Lower lobe of right lung (tissue), 2 donors: ENCODE measurements around the gene HYAL2. TPM values are rescaled to one million over a fixed set of nuclear protein-coding genes. Genes with fewer than 3 reads are reported as not detected.

ENCODE experiments used
- ATAC-seq, 2 donors: fragments of 200-7000 bp; cut with Tn5 transposase; one replicate each; pipeline ENCODE4 v1.9.1; 2020 to 2022; ENCODE audit warnings: mild to moderate bottlenecking in 2 of 2, moderate library complexity in 2 of 2
- DNase-seq: peaks from one replicate; pipeline ENCODE4 v3.0.0-alpha.2; 2020
- H3K27ac ChIP-seq: fragments of 200-600 bp; one replicate; pipeline ENCODE4 v1.8.0; 2022
- H3K27me3 ChIP-seq: fragments of 200-600 bp; one replicate; pipeline ENCODE4 v1.8.0; 2022; ENCODE audit warnings: low read depth
- H3K36me3 ChIP-seq: fragments of 200-600 bp; one replicate; pipeline ENCODE4 v1.8.0; 2022; ENCODE audit warnings: mild to moderate bottlenecking
- H3K4me1 ChIP-seq: fragments of 200-600 bp; one replicate; pipeline ENCODE4 v1.8.0; 2022
- H3K4me3 ChIP-seq: fragments of 200-600 bp; one replicate; pipeline ENCODE4 v1.8.0; 2022; ENCODE audit warnings: mild to moderate bottlenecking
- H3K9me3 ChIP-seq: fragments of 200-600 bp; one replicate; pipeline ENCODE4 v1.8.0; 2022
- CTCF ChIP-seq: fragments of 200-600 bp; IDR thresholded peaks from one replicate; pipeline ENCODE4 v1.8.0; 2022; ENCODE audit warnings: antibody characterized with exemption, mild to moderate bottlenecking
- intact Hi-C: fragments of 100-400 bp; cut with DNase I; formaldehyde crosslinking; loops from one replicate; pipeline ENCODE4 v1.11.0; 2022
- total RNA-seq: library from RNA; stranded (reverse); fragmentation: NEBNext Ultra II Directional; extraction: Animal tissue kit (Norgen Biotek cat#: 25700); gene quantifications from one replicate; pipeline ENCODE4 v1.2.1, GENCODE V29; 2021
- donor health status: DM: no; HTN: yes; CAD: no; lungs with severe emphysema.

The HYAL2 gene
- total RNA-seq, 1 donor from 2014 or later: 155 TPM

- Histone ChIP-seq H3K27ac (no peak overlapping the region), H3K9me3 (no peaks in the 10 kb centered on the region), H3K27me3 (no peaks in the 10 kb centered on the region), H3K36me3 (peaks cover 57% of the 10 kb centered on the region), H3K4me3 (no peak overlapping the region), H3K4me1 (peaks cover 67% of the 10 kb centered on the region)
- TF ChIP-seq CTCF: no peak
- intact Hi-C loops: no loop called here
- DNase-seq (peak; percentile 39), ATAC-seq (no peak)
Observed at GRCh38 chr3:50353245-50354004, 30.9 kb upstream of the HYAL2 start.

GRCh38 chr3:50352781-50353180 is 30.2 kb upstream of the HYAL2 start:
- H3K9me3 ChIP-seq: no peaks in the 10 kb centered on the region
- ATAC-seq: no peak
- H3K27me3 ChIP-seq: no peaks in the 10 kb centered on the region
- no peak for DNase-seq
- peaks cover 60% of the 10 kb centered on the region for H3K4me1 ChIP-seq
- no peak overlapping the region for H3K4me3 ChIP-seq
- TF ChIP-seq CTCF: no peak
- intact Hi-C loops: no loop called here
- H3K36me3 ChIP-seq: peaks cover 62% of the 10 kb centered on the region
- no peak overlapping the region for H3K27ac ChIP-seq

DNA sequence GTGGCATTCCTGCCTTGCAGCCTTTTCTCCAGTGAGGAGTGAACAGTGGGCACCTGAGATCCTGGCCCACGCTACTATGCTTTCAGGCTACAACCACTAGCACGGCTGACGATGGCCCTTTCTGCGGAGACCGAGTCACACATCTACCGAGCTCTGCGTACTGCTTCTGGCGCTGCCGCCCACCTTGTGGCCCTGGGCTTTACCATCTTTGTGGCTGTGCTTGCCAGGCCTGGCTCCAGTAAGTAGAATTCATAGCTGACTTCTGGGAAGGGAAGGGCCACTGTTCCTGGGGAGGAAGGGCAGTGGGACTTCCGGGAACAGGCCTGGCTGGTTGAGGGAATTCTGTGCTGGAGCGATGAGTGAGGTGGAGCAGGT is 28.8 kb upstream of the HYAL2 start:
- Histone ChIP-seq H3K4me1 (peaks cover 54% of the 10 kb centered on the region), H3K27me3 (no peaks in the 10 kb centered on the region), H3K36me3 (peaks cover 53% of the 10 kb centered on the region), H3K9me3 (no peaks in the 10 kb centered on the region), H3K27ac (peak overlapping the region; percentile 96), H3K4me3 (peak overlapping the region; percentile 76)
- intact Hi-C loops: no loop called here
- no peak for TF ChIP-seq CTCF
- DNase-seq (no peak), ATAC-seq (no peak)

DNA sequence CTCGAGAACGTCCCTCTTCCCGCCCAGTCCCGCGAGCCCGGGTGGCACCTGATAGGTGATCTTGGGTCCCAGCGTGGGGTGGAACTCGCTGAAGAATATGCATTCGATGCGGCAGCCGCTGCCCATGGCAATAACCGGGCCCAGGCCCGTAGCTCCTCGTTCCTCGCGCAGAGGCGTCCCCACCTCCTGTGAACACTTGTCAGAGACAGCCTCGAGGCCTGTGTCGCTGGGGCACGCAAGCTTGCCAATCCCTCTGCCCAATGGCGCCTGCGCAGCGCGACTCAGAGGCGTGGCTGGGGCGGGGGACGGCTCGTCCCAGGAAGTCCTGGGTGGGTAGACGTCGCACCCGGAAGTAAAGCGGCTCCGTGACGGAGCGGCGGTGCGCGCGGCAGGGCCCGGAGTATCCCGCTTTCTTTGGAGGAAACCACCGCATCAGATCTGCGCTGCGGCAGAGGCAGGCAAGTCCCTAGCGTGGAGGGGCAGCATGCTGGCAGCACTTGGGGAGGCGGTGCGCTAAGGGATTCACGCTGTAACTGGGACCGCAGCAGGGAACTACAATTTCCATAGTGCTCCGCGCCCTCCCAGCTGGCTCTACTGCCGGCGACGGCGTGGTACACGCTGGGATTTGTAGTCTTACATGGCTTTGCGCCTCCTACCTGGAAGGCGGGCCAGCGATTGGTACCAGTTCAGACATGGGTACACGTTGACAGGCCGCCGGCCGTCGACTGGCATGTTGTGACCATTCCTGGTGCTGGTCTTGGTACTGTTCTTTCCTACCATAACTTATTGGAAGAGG is 28.2 kb upstream of the HYAL2 start, which contains the start of the genes CYB561D2 and NPRL2:
CYB561D2 (plus strand) TSS at position 336 of the 796 bp plus-strand sequence. CDS start 572 bp downstream, outside the sequence.
NPRL2 (minus strand) TSS at position 249 of the 796 bp plus-strand sequence; CDS start at position 126, 123 bp downstream.
- peaks cover 47% of the 10 kb centered on the region for H3K36me3 ChIP-seq
- peaks cover 54% of the 10 kb centered on the region for H3K4me1 ChIP-seq
- DNase-seq (peak; percentile 98), ATAC-seq (peak; percentile 96 to 97)
- H3K27me3 ChIP-seq: no peaks in the 10 kb centered on the region
- H3K4me3 ChIP-seq: peak within 1 kb of the TSS; percentile 76
- intact Hi-C loops: no loop called here
- no peaks in the 10 kb centered on the region for H3K9me3 ChIP-seq
- H3K27ac ChIP-seq: peak within 1 kb of the TSS; percentile 96
- TF ChIP-seq CTCF: no peak

DNA sequence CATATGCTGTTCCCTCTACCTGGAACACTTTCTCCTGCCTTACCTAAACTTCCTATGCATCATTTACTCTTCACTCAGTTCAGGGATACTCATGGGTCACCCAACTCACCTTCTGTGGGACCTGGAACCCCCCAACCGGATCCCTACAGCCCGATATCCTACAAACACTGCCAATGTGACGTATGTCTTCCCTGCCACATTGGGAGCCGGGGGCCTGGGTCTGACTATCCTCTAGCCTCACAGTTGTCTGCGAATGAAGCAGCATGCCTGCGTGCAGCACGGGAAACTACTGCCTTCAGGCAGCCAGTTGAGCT is 27.6 kb upstream of the HYAL2 start:
- DNase-seq: no peak
- H3K4me1 ChIP-seq: peaks cover 54% of the 10 kb centered on the region
- H3K9me3 ChIP-seq: no peaks in the 10 kb centered on the region
- H3K36me3 ChIP-seq: peaks cover 41% of the 10 kb centered on the region
- H3K27ac ChIP-seq: peak overlapping the region; percentile 96
- no peaks in the 10 kb centered on the region for H3K27me3 ChIP-seq
- peak overlapping the region; percentile 76 for H3K4me3 ChIP-seq
- intact Hi-C loops: no loop called here
- no peak for TF ChIP-seq CTCF
- ATAC-seq: no peak
